Caco-2 (cell line): ENCODE measurements around the gene HTR2C. TPM values are rescaled to one million over a fixed set of nuclear protein-coding genes. Genes with fewer than 3 reads are reported as not detected.

Source experiments
- Bru-seq: library from RNA; stranded (reverse); fragments of 400-500 nt; gene quantifications from one replicate; lab custom pipeline; 2021; lab: Mats Ljungman, UMichigan
- BruChase-seq, 2 experiments: library from RNA; stranded (reverse); fragments of 400-500 nt; gene quantifications; one replicate each; lab custom pipeline; 2021; lab: Mats Ljungman, UMichigan
- BruUV-seq: library from RNA; stranded (reverse); fragments of 400-500 nt; replicated peaks from 2 replicates; lab custom pipeline; 2021; lab: Mats Ljungman, UMichigan
- CTCF ChIA-PET: fragments of 300-600 bp; sonication (Branson Sonifier 250); formaldehyde crosslinking; loops from one replicate; lab custom pipeline; 2022; ENCODE audit warnings: antibody characterized with exemption; lab: Charles Lee
- POLR2A ChIA-PET: fragments of 300-600 bp; sonication (Branson Sonifier 250); formaldehyde crosslinking; loops from one replicate; lab custom pipeline; 2022; ENCODE audit warnings: antibody characterized with exemption; lab: Charles Lee
- DNase-seq, 2 experiments: peaks; one replicate each; pipeline versions ENCODE4 v3.0.0 to v3.0.0-alpha.2; 2020 to 2022
- H3K27me3 ChIP-seq: replicated peaks from 2 replicates; pipeline ENCODE4 v1.6.0; 2011; ENCODE audit warnings: low read length; ENCODE audit not compliant: control insufficient read depth, insufficient read depth
- H3K36me3 ChIP-seq: 2 replicates; pipeline ENCODE4 v1.5.1; 2011; ENCODE audit warnings: low read length; ENCODE audit not compliant: control insufficient read depth, insufficient read depth
- H3K4me1 ChIP-seq: fragments of 250-450 bp; sonication (Bioruptor Pico); 2 replicates; pipeline ENCODE4 v1.5.1; 2020; ENCODE audit warnings: mild to moderate bottlenecking
- H3K4me3 ChIP-seq: 2 replicates; pipeline ENCODE4 v1.5.1; 2011; ENCODE audit warnings: low read depth, mild to moderate bottlenecking, control low read depth, low read length
- H3K9me3 ChIP-seq: fragments of 250-450 bp; sonication (Bioruptor Pico); 2 replicates; pipeline ENCODE4 v1.5.1; 2020; ENCODE audit warnings: mild to moderate bottlenecking, moderate library complexity
- H3K27ac Mint-ChIP-seq: one replicate; pipeline ENCODE4 v1.8.0; 2022; ENCODE audit warnings: mixed read lengths; ENCODE audit not compliant: unreplicated experiment
- H3K27me3 Mint-ChIP-seq: one replicate; pipeline ENCODE4 v1.8.0; 2022; ENCODE audit warnings: mixed read lengths; ENCODE audit not compliant: insufficient read depth, unreplicated experiment
- H3K36me3 Mint-ChIP-seq: one replicate; pipeline ENCODE4 v1.8.0; 2022; ENCODE audit warnings: mild to moderate bottlenecking, mixed read lengths; ENCODE audit not compliant: insufficient read depth, unreplicated experiment
- H3K4me1 Mint-ChIP-seq: one replicate; pipeline ENCODE4 v1.8.0; 2022; ENCODE audit warnings: low read depth, mixed read lengths; ENCODE audit not compliant: unreplicated experiment
- H3K4me3 Mint-ChIP-seq: one replicate; pipeline ENCODE4 v1.8.0; 2022; ENCODE audit warnings: mild to moderate bottlenecking, moderate library complexity, mixed read lengths; ENCODE audit not compliant: unreplicated experiment
- H3K9me3 Mint-ChIP-seq: one replicate; pipeline ENCODE4 v1.8.0; 2022; ENCODE audit warnings: mixed read lengths; ENCODE audit not compliant: unreplicated experiment
- intact Hi-C: fragments of 100-400 bp; cut with micrococcal nuclease; formaldehyde crosslinking; loops from one replicate; pipeline ENCODE4 v1.10.0; 2022; ENCODE audit not compliant: unreplicated experiment
- long read RNA-seq: library from polyadenylated mRNA; stranded (forward); transcript quantifications from one replicate; pipeline ENCODE4 v2.0.0, GENCODE V29; 2022
- total RNA-seq: library from RNA; stranded (reverse); gene quantifications from 2 replicates; pipeline ENCODE4 v1.2.3, GENCODE V29; 2022
- TF ChIP-seq, protein P1 (sequence below), 2 experiments: fragments of 200-600 bp in 1 of 2; IDR thresholded peaks; 1 replicate in 1 of 2; 2 replicates in 1 of 2; pipeline versions ENCODE4 v1.5.1 to v1.8.0; 2011 to 2022; ENCODE audit warnings: antibody characterized with exemption in 1 of 2, control low read depth in 1 of 2, inconsistent platforms in 1 of 2, low read depth in 1 of 2, low read length in 1 of 2, mild to moderate bottlenecking in 1 of 2, moderate library complexity in 1 of 2; ENCODE audit not compliant: insufficient read depth in 1 of 2, severe bottlenecking in 1 of 2, unreplicated experiment in 1 of 2

Gene HTR2C
- total RNA-seq (not detected in 2 replicates), Bru-seq, nascent RNA (percentile 7 among the genes with signal in this experiment), BruChase-seq, experiment 1, labeled RNA remaining after a 2-hour chase (percentile 7 among the genes with signal in this experiment), BruChase-seq, experiment 2, labeled RNA remaining after a 6-hour chase (percentile 6 among the genes with signal in this experiment)
- long read RNA-seq = 0 reads

DNA sequence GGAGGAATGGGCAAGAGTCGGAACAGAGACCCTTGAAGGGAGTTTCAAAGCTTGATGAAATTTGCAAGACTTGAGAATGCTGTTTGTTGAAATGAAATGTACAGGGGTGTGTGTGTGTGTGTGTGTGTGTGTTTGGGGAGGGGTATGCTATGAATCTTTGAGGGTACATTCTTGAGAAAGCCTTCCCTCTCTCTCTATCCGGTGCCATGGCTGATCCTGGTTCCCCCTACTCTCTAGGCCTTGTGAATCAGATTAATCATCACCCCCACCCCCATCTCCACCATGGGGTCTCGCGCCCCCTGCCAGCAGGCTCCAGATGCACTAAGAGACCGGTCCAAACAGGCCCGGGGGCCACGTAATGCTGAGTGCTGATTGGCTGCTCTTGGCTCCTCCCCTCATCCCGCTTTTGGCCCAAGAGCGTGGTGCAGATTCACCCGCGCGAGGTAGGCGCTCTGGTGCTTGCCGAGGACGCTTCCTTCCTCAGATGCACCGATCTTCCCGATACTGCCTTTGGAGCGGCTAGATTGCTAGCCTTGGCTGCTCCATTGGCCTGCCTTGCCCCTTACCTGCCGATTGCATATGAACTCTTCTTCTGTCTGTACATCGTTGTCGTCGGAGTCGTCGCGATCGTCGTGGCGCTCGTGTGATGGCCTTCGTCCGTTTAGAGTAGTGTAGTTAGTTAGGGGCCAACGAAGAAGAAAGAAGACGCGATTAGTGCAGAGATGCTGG is at the start of gene HTR2C:
TSS of gene HTR2C (plus strand) at position 441 of the 729 bp plus-strand sequence. CDS start 142,851 bp downstream, outside the sequence.
- Mint-ChIP-seq H3K9me3 (peaks cover 10% of the 10 kb centered on the region), H3K36me3 (no peaks in the 10 kb centered on the region), H3K27me3 (no peaks in the 10 kb centered on the region), H3K4me1 (no peaks in the 10 kb centered on the region), H3K27ac (no peak within 1 kb of the TSS), H3K4me3 (no peak within 1 kb of the TSS)
- TF ChIP-seq, protein P1, sequence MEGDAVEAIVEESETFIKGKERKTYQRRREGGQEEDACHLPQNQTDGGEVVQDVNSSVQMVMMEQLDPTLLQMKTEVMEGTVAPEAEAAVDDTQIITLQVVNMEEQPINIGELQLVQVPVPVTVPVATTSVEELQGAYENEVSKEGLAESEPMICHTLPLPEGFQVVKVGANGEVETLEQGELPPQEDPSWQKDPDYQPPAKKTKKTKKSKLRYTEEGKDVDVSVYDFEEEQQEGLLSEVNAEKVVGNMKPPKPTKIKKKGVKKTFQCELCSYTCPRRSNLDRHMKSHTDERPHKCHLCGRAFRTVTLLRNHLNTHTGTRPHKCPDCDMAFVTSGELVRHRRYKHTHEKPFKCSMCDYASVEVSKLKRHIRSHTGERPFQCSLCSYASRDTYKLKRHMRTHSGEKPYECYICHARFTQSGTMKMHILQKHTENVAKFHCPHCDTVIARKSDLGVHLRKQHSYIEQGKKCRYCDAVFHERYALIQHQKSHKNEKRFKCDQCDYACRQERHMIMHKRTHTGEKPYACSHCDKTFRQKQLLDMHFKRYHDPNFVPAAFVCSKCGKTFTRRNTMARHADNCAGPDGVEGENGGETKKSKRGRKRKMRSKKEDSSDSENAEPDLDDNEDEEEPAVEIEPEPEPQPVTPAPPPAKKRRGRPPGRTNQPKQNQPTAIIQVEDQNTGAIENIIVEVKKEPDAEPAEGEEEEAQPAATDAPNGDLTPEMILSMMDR (IDR thresholded peaks at IDR 0.05; ENCODE audit: insufficient read depth in 1 of 2, low read depth in 1 of 2, low read length in 1 of 2, severe bottlenecking in 1 of 2, unreplicated experiment in 1 of 2) = no peak
- H3K27me3 ChIP-seq = no peaks in the 10 kb centered on the region
- intact Hi-C loops = no loop called here
- H3K4me3 ChIP-seq = no peak within 1 kb of the TSS
- POLR2A ChIA-PET = no interaction called here
- no peak for DNase-seq
- H3K36me3 ChIP-seq = no peaks in the 10 kb centered on the region
- no peaks in the 10 kb centered on the region for H3K4me1 ChIP-seq
- CTCF ChIA-PET = no interaction called here
- no peaks in the 10 kb centered on the region for H3K9me3 ChIP-seq
- BruUV-seq = no TSS peak

DNA sequence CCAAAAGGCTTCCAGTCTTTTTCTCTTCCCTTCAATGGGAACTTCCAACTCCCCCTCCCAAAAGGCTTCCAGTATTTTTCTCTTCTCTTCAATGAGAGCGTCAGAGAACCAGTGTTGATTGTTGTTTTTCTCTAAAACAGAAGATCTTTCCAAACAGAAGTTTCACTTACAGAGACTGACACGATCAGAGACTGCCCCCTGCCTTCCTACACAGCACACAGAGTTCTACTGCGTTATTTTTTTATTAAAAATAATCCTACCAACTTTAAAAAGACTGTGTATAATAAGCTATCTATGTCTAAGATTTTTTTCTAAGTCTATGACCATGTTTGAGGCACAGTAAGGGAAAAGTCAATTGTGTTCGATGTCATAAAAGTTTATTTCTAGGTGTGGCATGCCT is 3.5 kb upstream of the HTR2C start:
- no peak overlapping the region for H3K27ac Mint-ChIP-seq
- peaks cover 10% of the 10 kb centered on the region for H3K9me3 Mint-ChIP-seq
- no peaks in the 10 kb centered on the region for H3K36me3 ChIP-seq
- intact Hi-C loops = no loop called here
- H3K9me3 ChIP-seq = no peaks in the 10 kb centered on the region
- no peaks in the 10 kb centered on the region for H3K4me1 ChIP-seq
- POLR2A ChIA-PET = no interaction called here
- no peak overlapping the region for H3K4me3 Mint-ChIP-seq
- H3K27me3 Mint-ChIP-seq = no peaks in the 10 kb centered on the region
- no TSS peak for BruUV-seq
- no peak for DNase-seq
- H3K27me3 ChIP-seq = no peaks in the 10 kb centered on the region
- CTCF ChIA-PET = no interaction called here
- no peak overlapping the region for H3K4me3 ChIP-seq
- TF ChIP-seq, protein P1 (IDR thresholded peaks at IDR 0.05; ENCODE audit: insufficient read depth in 1 of 2, low read depth in 1 of 2, low read length in 1 of 2, severe bottlenecking in 1 of 2, unreplicated experiment in 1 of 2) = peak in 1 of 2 experiments; percentile 16
- no peaks in the 10 kb centered on the region for H3K4me1 Mint-ChIP-seq
- no peaks in the 10 kb centered on the region for H3K36me3 Mint-ChIP-seq

DNA sequence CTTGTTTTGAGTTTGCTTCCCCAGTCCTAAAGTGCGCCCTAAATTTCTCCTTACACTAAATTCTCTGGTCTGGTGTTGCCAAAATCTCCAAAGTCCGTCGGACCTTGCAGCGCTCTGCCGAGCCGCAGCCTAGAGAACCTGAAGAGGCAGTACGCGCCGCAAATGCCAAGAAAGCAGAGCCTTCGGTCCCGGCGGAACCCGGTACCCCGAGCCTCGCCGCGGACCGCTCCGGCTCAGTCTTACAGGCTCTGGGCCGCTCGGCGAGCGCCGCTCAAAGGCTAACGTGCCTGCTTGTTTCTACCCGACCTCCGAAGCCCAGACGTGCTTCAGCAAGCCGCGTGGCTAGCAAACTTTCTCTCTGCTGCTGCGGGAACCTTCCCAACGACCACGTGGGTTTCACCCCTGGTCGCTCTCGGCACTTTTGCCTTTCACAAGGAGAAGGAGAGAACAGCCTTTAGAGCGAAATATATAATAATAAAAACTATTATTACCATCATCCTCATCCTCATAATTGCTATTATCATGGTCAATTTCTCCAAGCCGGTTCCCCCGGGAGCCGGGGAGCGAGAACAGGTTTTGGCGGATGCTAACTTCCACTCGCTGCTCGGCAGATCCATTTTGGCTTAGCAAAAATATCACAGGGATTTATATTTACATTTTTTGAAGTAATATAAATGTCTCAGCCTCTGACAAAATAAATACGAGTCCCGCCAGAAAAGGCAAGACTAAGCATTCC is 2.2 kb upstream of the HTR2C start:
- no peaks in the 10 kb centered on the region for H3K36me3 Mint-ChIP-seq
- H3K4me3 ChIP-seq = no peak overlapping the region
- H3K27me3 ChIP-seq = no peaks in the 10 kb centered on the region
- H3K4me1 ChIP-seq = no peaks in the 10 kb centered on the region
- H3K4me1 Mint-ChIP-seq = no peaks in the 10 kb centered on the region
- BruUV-seq = no TSS peak
- ChIA-PET POLR2A (no interaction called here), CTCF (no interaction called here)
- H3K27ac Mint-ChIP-seq = no peak overlapping the region
- no peak for DNase-seq
- H3K9me3 ChIP-seq = no peaks in the 10 kb centered on the region
- peaks cover 10% of the 10 kb centered on the region for H3K9me3 Mint-ChIP-seq
- H3K36me3 ChIP-seq = no peaks in the 10 kb centered on the region
- no peaks in the 10 kb centered on the region for H3K27me3 Mint-ChIP-seq
- TF ChIP-seq, protein P1 (IDR thresholded peaks at IDR 0.05; ENCODE audit: insufficient read depth in 1 of 2, low read depth in 1 of 2, low read length in 1 of 2, severe bottlenecking in 1 of 2, unreplicated experiment in 1 of 2) = no peak
- intact Hi-C loops = no loop called here
- H3K4me3 Mint-ChIP-seq = no peak overlapping the region
